Measurements from ENCODE around the gene MAPK6. TPM values are rescaled to one million over a fixed set of nuclear protein-coding genes. Genes with fewer than 3 reads are reported as not detected.

MAPK6 gene
- total RNA-seq, 3 donors from 2014 or later = 20.8 to 32.2 (median 22.0) TPM

DNA sequence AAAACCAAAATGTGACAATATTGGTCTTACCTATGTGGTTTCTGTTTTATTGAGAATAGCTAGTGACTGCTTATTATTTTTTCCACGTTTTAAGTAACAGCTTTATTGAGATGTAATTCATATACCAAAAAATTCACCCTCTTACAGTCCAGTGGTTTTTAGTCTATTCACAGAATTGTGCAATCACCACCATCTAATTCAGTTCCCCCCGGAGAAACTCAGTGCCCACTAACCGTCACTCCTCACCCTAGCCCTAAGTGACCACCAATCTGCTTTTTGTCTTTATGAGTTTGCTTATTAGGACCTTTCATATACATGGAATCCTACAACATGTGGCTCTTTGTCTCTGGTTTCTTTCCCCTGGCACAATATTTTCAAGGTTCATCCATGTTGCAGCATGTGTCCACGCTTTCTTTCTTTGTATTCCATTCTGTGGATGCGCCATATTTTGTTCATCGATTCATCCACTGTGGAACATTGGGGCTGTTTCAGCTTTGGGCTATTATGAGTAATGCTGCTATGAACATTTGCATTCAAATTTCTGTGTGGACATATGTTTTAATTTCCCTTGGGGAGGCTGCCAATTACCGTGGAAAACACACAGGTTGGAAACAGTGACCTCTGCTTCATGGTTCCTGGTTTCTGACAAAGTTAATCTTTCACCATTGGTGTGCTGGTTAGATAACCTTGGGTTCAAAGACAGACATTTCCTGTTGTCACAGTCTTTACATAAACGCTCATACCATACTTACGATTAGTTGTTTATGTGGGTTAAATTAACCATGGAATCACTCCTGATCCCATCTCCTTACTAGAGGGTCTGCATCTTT, 96.8 kb downstream of the MAPK6 start:
- DNase-seq (ENCODE audit: low spot score in 2 of 2) = no peak
- no peak overlapping the region for H3K27ac ChIP-seq
- TF ChIP-seq POLR2AphosphoS5 (IDR thresholded peaks at IDR 0.05) (no peak), POLR2A (IDR thresholded peaks at IDR 0.05) (no peak)
- TF ChIP-seq, protein P1, sequence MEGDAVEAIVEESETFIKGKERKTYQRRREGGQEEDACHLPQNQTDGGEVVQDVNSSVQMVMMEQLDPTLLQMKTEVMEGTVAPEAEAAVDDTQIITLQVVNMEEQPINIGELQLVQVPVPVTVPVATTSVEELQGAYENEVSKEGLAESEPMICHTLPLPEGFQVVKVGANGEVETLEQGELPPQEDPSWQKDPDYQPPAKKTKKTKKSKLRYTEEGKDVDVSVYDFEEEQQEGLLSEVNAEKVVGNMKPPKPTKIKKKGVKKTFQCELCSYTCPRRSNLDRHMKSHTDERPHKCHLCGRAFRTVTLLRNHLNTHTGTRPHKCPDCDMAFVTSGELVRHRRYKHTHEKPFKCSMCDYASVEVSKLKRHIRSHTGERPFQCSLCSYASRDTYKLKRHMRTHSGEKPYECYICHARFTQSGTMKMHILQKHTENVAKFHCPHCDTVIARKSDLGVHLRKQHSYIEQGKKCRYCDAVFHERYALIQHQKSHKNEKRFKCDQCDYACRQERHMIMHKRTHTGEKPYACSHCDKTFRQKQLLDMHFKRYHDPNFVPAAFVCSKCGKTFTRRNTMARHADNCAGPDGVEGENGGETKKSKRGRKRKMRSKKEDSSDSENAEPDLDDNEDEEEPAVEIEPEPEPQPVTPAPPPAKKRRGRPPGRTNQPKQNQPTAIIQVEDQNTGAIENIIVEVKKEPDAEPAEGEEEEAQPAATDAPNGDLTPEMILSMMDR (IDR thresholded peaks at IDR 0.05) = no peak
- intact Hi-C loops (cut with DNase I; ENCODE audit: low total_unique reads) = no loop called here
- H3K4me1 ChIP-seq = no peaks in the 10 kb centered on the region
- no peaks in the 10 kb centered on the region for H3K36me3 ChIP-seq
- no peaks in the 10 kb centered on the region for H3K9me3 ChIP-seq
- H3K27me3 ChIP-seq = no peaks in the 10 kb centered on the region
- no peak overlapping the region for H3K4me3 ChIP-seq

Other genes starting within 250 kb of the MAPK6 start
- 10 to 100 TPM; 24.9 to 31.4 (median 27.5) TPM for gene TMOD3, start 189.6 kb upstream of the MAPK6 start, total RNA-seq
- 10 to 100 TPM; 12.8 to 25.5 (median 23.3) TPM for gene LEO1, start 47.4 kb upstream of the MAPK6 start, total RNA-seq
- gene BCL2L10, start 93.6 kb downstream of the MAPK6 start, total RNA-seq = 1 to 10 TPM in 1 of 3 donors, under 1 TPM in 2; 0.59 to 2.3 (median 0.64) TPM
- gene GNB5, start 172.2 kb downstream of the MAPK6 start, total RNA-seq = 10 to 100 TPM; 18.9 to 43.9 (median 43.9) TPM

Measured in breast epithelium (tissue), 4 donors.